PC-9 (cell line): ENCODE data around the gene SYNGAP1.

Source experiments
- CTCF ChIP-seq: fragments of 200-600 bp; sonication (generic); conservative IDR thresholded peaks from 2 replicates; pipeline ENCODE4 v1.6.1; 2017; ENCODE audit warnings: mixed run types, antibody characterized with exemption, mild to moderate bottlenecking, moderate library complexity
- EZH2 ChIP-seq: fragments of 200-600 bp; sonication (generic); IDR thresholded peaks from 2 replicates; pipeline ENCODE4 v1.8.0; 2017; ENCODE audit warnings: antibody characterized with exemption, low read depth

- TF ChIP-seq EZH2 (no peak), CTCF (no peak)
Observed at GRCh38 chr6:33490198-33490597, 70.3 kb downstream of the SYNGAP1 start.
